ENCODE measurements around the gene PSMC3IP.
"Not testable (repeated sequence)": the region's sequence is repeated elsewhere in the genome, so short reads cannot be mapped to it uniquely, and the experiment has no call there.

Gene PSMC3IP

GRCh38 chr17:42554250-42555121 is 23.0 kb downstream of the PSMC3IP start:
- Histone ChIP-seq H3K36me3 (ENCODE audit: insufficient read depth, low read length) (no peaks in the 10 kb centered on the region), H3K4me2 (ENCODE audit: low read length) (peak overlapping the region; percentile 95), H3K9ac (ENCODE audit: low read depth, low read length) (peak overlapping the region; percentile 91), H3K27me3 (ENCODE audit: control insufficient read depth, insufficient read depth, low read length) (no peaks in the 10 kb centered on the region), H3K4me1 (ENCODE audit: control insufficient read depth, insufficient read depth, low read length) (peaks cover 17% of the 10 kb centered on the region), H3K4me3 (ENCODE audit: low read length) (peak overlapping the region; percentile 92), H3K9me3 (replicated peaks; ENCODE audit: low read length) (no peaks in the 10 kb centered on the region)

DNA sequence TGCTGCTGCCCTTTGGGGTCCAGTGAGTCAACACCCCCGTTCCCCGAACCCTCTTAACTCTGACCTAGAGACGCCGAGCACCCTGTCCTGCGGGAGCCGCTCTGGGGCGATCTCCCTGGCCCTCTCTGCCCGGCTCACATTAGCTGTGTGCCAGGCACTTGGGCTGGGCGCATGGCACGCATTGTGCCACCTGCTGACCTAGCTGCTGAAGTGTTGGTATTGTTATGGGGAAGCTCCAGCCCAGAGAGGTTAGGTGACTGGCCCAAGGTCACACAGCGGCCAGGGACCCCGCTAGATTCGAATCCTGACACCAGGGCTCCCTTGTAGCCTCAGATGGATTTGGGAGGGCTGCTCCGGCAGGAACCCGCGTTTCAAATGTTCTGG is 23.7 kb downstream of the PSMC3IP start:
- H3K9ac ChIP-seq (ENCODE audit: low read depth, low read length) = peak overlapping the region; percentile 91
- no peaks in the 10 kb centered on the region for H3K36me3 ChIP-seq (ENCODE audit: insufficient read depth, low read length)
- peak overlapping the region; percentile 95 for H3K4me2 ChIP-seq (ENCODE audit: low read length)
- no peaks in the 10 kb centered on the region for H3K27me3 ChIP-seq (ENCODE audit: control insufficient read depth, insufficient read depth, low read length)
- peak overlapping the region; percentile 92 for H3K4me3 ChIP-seq (ENCODE audit: low read length)
- no peaks in the 10 kb centered on the region for H3K9me3 ChIP-seq (replicated peaks; ENCODE audit: low read length)
- peaks cover 17% of the 10 kb centered on the region for H3K4me1 ChIP-seq (ENCODE audit: control insufficient read depth, insufficient read depth, low read length)

DNA sequence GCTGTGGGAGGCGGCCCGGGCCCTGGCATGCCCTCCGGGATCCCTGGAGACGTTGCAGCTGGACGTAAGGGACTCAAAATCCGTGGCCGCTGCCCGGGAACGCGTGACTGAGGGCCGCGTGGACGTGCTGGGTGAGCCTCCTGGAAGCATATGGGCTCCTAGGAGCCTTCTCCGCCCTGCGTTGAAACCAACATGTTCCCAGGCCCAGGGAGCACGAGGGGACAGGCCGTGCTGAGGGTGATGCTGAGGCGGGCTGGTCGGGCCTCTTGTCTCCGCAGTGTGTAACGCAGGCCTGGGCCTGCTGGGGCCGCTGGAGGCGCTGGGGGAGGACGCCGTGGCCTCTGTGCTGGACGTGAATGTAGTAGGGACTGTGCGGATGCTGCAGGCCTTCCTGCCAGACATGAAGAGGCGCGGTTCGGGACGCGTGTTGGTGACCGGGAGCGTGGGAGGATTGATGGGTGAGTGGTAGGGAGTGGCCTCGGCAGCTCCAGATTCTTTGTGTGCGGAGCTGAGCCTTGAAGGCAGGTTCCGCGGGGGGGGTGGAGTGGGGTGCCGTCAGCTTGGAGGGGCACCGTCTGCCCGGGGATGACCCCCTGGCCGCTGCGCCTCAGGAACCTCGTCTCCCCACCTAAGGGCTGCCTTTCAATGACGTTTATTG is 24.2 kb downstream of the PSMC3IP start:
- peak overlapping the region; percentile 91 for H3K9ac ChIP-seq (ENCODE audit: low read depth, low read length)
- no peaks in the 10 kb centered on the region for H3K27me3 ChIP-seq (ENCODE audit: control insufficient read depth, insufficient read depth, low read length)
- H3K4me2 ChIP-seq (ENCODE audit: low read length) = peak overlapping the region; percentile 95
- H3K9me3 ChIP-seq (replicated peaks; ENCODE audit: low read length) = no peaks in the 10 kb centered on the region
- H3K4me1 ChIP-seq (ENCODE audit: control insufficient read depth, insufficient read depth, low read length) = peaks cover 17% of the 10 kb centered on the region
- H3K4me3 ChIP-seq (ENCODE audit: low read length) = peak overlapping the region; percentile 92
- no peaks in the 10 kb centered on the region for H3K36me3 ChIP-seq (ENCODE audit: insufficient read depth, low read length)

DNA sequence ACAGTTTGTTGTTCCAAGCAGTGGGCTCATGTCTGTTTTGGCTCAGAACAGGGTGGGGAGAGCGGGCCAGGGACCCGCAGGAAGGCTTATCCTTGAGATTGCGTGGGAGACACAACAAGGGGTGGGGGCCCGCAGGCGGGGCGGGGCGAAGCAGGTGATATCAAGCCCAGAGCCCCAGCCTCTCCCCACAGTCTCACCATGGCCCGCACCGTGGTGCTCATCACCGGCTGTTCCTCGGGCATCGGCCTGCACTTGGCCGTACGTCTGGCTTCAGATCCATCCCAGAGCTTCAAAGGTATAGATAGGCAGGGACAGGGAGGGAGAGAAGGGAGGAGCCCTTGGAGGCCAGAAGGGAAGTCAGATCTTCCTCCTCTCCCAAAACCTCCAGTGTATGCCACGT is 24.8 kb downstream of the PSMC3IP start, which contains the start of gene HSD17B1:
Gene HSD17B1 (plus strand): TSS at position 188 of the 400 bp plus-strand sequence. CDS start 11 bp downstream, at position 199.
- H3K36me3 ChIP-seq (ENCODE audit: insufficient read depth, low read length); H3K27me3 ChIP-seq (ENCODE audit: control insufficient read depth, insufficient read depth, low read length); H3K9me3 ChIP-seq (replicated peaks; ENCODE audit: low read length): not testable (repeated sequence)
- peak within 1 kb of the TSS; percentile 91 for H3K9ac ChIP-seq (ENCODE audit: low read depth, low read length)
- H3K4me2 ChIP-seq (ENCODE audit: low read length) = peak within 1 kb of the TSS; percentile 95
- peaks cover 17% of the 10 kb centered on the region for H3K4me1 ChIP-seq (ENCODE audit: control insufficient read depth, insufficient read depth, low read length)
- H3K4me3 ChIP-seq (ENCODE audit: low read length) = peak within 1 kb of the TSS; percentile 92

DNA sequence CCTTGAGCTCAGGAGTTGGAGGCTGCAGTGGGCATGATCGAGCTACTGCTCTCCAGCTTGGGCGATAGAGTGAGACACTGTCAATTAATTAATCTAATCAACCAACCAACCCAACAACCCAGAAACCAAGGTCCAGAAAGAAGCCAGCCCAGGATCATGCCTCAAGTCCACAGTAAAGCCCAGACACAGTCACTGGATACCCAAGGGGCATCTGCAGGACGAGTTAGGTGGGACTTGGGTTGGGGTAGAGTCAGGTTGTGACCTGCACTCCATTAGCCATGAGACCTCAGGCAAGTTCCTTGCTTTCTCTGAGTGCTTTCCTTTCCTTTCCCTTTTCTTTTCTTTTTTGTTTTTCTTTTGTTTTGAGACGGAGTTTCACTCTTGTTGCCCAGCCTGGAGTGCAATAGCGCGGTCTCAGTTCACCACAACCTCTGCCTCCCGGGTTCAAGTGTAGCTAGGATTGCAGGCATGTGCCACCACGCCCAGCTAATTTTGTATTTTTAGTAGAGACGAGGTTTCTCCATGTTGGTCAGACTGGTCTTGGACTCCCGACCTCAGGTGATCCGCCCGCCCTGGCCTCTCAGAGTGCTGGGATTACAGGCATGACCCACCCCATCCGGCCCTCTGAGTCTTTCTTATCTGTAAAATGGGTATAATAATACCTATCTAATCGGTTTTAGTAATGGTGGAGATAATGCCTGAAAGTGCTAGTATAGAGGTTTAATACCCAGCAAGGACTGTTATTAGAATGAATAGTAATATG is 28.4 kb downstream of the PSMC3IP start:
- H3K4me3 ChIP-seq (ENCODE audit: low read length) = no peak overlapping the region
- no peaks in the 10 kb centered on the region for H3K27me3 ChIP-seq (ENCODE audit: control insufficient read depth, insufficient read depth, low read length)
- no peak overlapping the region for H3K9ac ChIP-seq (ENCODE audit: low read depth, low read length)
- H3K36me3 ChIP-seq (ENCODE audit: insufficient read depth, low read length) = no peaks in the 10 kb centered on the region
- peaks cover 11% of the 10 kb centered on the region for H3K4me1 ChIP-seq (ENCODE audit: control insufficient read depth, insufficient read depth, low read length)
- no peaks in the 10 kb centered on the region for H3K9me3 ChIP-seq (replicated peaks; ENCODE audit: low read length)
- no peak overlapping the region for H3K4me2 ChIP-seq (ENCODE audit: low read length)

DNA sequence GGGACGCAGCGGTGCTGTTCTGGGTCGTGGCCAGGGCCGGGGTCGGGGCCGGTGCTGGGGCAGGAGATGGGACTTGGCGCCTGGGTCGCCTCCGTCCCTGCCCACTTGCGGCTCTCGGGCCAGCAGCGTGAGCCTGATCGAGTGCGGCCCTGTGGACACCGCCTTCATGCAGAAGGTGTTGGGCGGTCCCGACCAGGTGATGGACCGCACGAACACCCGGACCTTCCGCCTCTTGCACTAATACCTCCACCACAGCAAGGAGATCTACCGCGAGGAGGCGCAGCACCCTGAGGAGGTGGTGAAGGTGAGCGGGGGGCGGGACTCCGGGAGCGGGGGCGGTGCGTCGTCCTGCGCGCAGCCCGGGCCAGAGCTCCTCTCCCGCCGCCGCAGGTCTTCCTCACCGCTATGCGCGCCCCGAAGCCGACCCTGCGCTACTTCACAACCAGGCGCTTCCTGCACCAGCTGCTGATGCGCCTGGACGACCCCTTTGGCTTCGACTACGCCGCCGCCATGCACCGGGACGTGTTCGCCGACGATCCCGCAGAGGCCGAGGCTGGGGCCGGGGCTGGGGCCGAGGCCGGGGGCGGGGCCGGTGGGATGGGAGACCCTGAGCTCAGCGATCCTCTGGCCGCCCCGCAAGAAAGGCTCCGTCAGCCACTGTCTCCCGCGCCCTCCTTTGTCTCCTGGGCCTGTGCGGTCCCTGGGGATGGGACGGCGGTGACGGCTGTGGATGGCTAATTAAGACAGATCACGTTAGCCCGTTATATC is 29.3 kb downstream of the PSMC3IP start:
- peaks cover 4% of the 10 kb centered on the region for H3K36me3 ChIP-seq (ENCODE audit: insufficient read depth, low read length)
- no peak overlapping the region for H3K9ac ChIP-seq (ENCODE audit: low read depth, low read length)
- no peak overlapping the region for H3K4me3 ChIP-seq (ENCODE audit: low read length)
- no peaks in the 10 kb centered on the region for H3K9me3 ChIP-seq (replicated peaks; ENCODE audit: low read length)
- H3K4me1 ChIP-seq (ENCODE audit: control insufficient read depth, insufficient read depth, low read length) = peaks cover 1% of the 10 kb centered on the region
- no peaks in the 10 kb centered on the region for H3K27me3 ChIP-seq (ENCODE audit: control insufficient read depth, insufficient read depth, low read length)
- no peak overlapping the region for H3K4me2 ChIP-seq (ENCODE audit: low read length)

DNA sequence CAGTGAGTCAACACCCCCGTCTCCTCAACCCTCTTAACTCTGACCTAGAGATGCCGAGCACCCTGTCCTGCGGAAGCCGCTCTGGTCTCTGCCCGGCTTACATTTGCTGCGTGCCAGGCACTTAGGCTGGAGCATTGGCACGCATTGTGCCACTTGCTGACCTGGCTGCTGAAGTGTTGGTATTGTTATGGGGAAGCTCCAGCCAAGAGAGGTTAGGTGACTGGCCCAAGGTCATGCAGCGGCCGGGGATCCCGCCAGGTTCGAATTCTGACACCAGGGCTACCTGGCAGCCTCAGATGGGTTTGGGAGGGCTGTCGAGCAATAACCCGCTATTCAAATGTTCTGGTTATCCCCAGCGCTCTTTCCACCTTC is 29.8 kb downstream of the PSMC3IP start:
- Histone ChIP-seq H3K4me1 (ENCODE audit: control insufficient read depth, insufficient read depth, low read length) (no peaks in the 10 kb centered on the region), H3K9ac (ENCODE audit: low read depth, low read length) (no peak overlapping the region), H3K4me2 (ENCODE audit: low read length) (no peak overlapping the region), H3K36me3 (ENCODE audit: insufficient read depth, low read length) (peaks cover 9% of the 10 kb centered on the region), H3K9me3 (replicated peaks; ENCODE audit: low read length) (no peaks in the 10 kb centered on the region), H3K4me3 (ENCODE audit: low read length) (no peak overlapping the region), H3K27me3 (ENCODE audit: control insufficient read depth, insufficient read depth, low read length) (no peaks in the 10 kb centered on the region)

DNA sequence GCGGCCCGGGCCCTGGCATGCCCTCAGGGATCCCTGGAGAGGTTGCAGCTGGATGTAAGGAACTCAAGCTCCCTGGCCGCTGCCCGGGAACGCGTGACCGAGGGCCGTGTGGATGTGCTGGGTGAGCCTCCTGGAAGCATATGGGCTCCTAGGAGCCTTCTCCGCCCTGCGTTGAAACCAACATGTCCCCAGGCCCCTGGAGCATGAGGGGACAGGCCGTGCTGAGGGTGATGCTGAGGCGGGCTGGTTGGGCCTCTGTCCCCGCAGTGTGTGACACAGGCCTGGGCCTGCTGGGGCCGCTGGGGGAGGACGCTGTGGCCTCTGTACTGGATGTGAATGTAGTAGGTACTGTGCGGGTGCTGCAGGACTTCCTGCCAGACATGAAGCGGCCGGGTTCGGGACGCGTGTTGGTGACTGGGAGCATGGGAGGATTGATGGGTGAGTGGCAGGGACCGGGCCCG is 30.5 kb downstream of the PSMC3IP start:
- H3K9me3 ChIP-seq (replicated peaks; ENCODE audit: low read length) = no peaks in the 10 kb centered on the region
- H3K27me3 ChIP-seq (ENCODE audit: control insufficient read depth, insufficient read depth, low read length) = no peaks in the 10 kb centered on the region
- H3K4me2 ChIP-seq (ENCODE audit: low read length) = no peak overlapping the region
- H3K4me1 ChIP-seq (ENCODE audit: control insufficient read depth, insufficient read depth, low read length) = no peaks in the 10 kb centered on the region
- peaks cover 12% of the 10 kb centered on the region for H3K36me3 ChIP-seq (ENCODE audit: insufficient read depth, low read length)
- H3K9ac ChIP-seq (ENCODE audit: low read depth, low read length) = no peak overlapping the region
- no peak overlapping the region for H3K4me3 ChIP-seq (ENCODE audit: low read length)

DNA sequence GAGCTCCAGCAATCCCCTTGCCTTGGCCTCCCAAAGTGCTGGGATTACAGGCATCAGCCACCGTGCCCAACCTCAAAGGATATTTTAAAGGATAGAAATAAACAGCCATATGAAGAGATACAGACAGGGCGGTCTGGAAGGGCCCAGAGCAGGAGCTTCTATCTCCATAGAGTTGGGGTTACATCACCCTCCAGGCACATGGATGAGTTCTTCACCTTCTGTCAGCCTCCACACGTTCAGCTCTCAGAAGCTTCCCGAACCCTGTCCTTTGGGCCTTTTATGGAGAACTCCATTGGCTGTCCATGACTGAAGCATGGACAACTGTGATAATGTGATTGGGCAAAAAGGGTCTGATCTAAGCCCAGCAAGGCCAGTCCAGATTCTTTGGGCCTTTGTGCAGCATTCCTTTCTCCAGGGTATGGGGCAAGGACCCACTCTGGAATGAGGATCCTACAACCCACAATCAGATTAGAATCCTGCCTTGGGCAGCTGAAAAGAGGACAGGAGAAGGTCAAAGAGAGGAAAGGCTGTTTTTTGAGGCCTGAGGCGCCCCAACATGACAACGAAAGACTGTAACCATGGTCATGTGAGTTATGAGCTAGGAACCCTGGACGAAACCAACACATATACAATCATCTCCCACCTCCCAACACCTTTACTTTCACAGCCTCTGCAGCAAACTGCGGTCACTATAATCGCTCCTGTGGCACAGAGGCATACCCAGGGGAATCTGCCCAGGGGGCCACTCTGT is 31.6 kb downstream of the PSMC3IP start:
- not testable (repeated sequence) for H3K4me2 ChIP-seq (ENCODE audit: low read length); H3K27me3 ChIP-seq (ENCODE audit: control insufficient read depth, insufficient read depth, low read length); H3K9me3 ChIP-seq (replicated peaks; ENCODE audit: low read length); H3K4me1 ChIP-seq (ENCODE audit: control insufficient read depth, insufficient read depth, low read length); H3K9ac ChIP-seq (ENCODE audit: low read depth, low read length); H3K4me3 ChIP-seq (ENCODE audit: low read length)
- H3K36me3 ChIP-seq (ENCODE audit: insufficient read depth, low read length) = peaks cover 20% of the 10 kb centered on the region

DNA sequence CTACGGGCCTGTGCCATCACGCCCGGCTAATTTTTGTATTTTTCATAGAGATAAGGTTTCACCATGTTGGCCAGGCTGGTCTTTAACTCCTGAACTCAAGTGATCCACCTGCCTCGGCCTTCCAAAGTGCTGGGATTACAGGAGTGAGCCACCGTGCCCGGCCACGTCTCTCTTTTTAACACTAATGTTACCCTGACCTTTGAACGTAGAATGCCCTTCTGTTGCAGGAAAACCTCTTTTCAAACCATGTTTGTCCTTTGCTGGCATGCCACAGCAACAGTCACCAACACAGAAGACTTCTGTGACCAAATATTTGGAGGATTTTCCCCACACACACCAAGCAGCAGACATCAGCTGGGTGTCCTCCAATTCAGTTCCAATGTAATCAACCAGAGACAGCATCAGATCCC is 32.6 kb downstream of the PSMC3IP start:
- no peak overlapping the region for H3K4me3 ChIP-seq (ENCODE audit: low read length)
- H3K9ac ChIP-seq (ENCODE audit: low read depth, low read length) = no peak overlapping the region

More for the DNA sequence above, 32.6 kb downstream of the PSMC3IP start:
- peaks cover 22% of the 10 kb centered on the region for H3K36me3 ChIP-seq (ENCODE audit: insufficient read depth, low read length)
- no peaks in the 10 kb centered on the region for H3K4me1 ChIP-seq (ENCODE audit: control insufficient read depth, insufficient read depth, low read length)
- no peaks in the 10 kb centered on the region for H3K27me3 ChIP-seq (ENCODE audit: control insufficient read depth, insufficient read depth, low read length)
- H3K9me3 ChIP-seq (replicated peaks; ENCODE audit: low read length) = no peaks in the 10 kb centered on the region
- H3K4me2 ChIP-seq (ENCODE audit: low read length) = no peak overlapping the region
